Amygdala (tissue), 56 donors: ENCODE results near the gene LIN7A.
A peak's percentile ranks its signal among the peaks of the same experiment; 100 is the strongest.

ENCODE experiments used
- DNase-seq, 56 donors: peaks; one replicate each; lab custom pipeline; 2025; lab: John Stamatoyannopoulos, UW

Gene LIN7A, protein sequence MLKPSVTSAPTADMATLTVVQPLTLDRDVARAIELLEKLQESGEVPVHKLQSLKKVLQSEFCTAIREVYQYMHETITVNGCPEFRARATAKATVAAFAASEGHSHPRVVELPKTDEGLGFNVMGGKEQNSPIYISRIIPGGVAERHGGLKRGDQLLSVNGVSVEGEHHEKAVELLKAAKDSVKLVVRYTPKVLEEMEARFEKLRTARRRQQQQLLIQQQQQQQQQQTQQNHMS

DNA sequence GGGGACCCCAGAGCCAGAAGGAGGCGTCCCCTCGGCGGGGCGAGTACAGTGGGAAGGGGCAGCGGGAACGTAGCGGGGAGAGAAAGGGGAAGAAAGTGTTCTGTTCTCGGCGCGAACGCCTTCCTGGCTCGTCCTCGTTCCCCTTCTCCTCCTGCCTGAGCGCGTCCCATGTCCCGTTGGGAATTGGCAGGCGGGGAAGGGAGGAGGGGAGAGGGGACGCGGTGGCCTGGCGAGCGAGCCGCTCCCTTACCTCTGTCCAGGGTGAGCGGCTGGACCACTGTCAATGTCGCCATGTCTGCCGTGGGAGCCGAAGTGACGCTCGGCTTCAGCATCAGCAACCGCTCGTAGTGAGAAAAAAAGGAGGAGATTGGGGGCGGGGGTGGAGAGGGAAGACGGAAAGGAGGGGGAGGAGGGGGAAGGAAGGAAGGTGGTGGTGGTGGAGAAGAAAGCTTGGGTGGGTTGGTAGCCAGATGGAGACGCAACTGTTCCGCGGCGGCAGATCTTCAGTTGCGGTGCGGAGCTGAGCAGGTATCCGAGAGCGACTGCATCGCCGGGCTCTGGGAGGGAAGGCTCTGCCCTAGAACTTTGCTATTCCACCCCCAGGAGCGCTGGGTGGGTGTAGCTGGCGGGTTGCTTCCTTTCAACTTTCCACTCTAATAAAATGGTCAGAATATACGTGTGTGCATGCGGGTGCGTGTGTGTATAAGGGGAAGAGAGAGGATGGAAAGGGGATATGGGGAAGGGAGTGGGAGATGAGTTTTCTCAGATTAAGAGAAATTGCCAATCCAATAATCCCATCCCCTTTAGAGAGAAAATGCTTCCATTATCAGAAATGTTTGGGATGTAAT, at the start of gene LIN7A:
LIN7A (minus strand) TSS at position 544 of the 848 bp plus-strand sequence; CDS start at position 332, 212 bp downstream.
- DNase-seq: peak in 36 of 56 donors; percentile 7 to 66 (median 34)

DNA sequence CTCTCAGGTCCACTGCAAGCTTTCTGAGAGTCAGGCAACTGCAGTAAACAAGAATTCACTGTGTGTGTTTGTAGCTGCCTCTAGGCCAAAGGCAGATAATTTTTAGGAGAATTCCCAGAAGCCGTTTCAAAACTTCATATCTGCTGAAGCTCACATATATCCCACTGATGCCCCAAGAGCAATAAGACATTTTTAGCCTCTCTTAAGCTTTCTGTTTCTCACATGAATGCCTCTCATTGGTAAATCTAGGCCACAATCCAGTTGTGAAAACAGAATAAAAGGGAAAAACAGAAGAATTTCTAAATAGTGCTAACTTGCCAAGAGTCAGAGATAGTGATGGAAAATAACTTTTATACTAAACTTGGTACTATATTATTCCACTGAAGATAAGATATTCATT, 48.5 kb upstream of the LIN7A start:
- no peak for DNase-seq

- no peak for DNase-seq
These were observed 42.1 kb upstream of the LIN7A start for GRCh38 chr12:80979816-80980215.

DNA sequence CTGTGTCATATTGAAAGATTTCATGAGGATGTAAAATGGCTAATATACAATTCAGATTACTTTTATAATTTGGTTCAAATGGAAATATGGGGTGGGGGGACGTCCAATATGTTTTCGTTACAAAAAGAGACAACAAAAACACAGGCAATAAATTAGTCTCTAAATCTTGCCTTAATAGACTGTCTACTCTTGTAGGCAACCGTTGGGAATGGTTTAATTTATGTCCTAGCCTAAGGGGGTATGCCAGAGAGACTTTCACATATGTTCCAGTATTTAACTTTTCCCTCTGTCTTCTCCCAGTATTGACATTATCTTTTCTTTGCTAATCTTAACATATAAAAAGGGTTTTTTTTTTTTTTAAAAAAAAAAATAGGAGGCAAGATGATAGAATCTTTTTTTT, 41.5 kb upstream of the LIN7A start:
- DNase-seq: no peak

DNA sequence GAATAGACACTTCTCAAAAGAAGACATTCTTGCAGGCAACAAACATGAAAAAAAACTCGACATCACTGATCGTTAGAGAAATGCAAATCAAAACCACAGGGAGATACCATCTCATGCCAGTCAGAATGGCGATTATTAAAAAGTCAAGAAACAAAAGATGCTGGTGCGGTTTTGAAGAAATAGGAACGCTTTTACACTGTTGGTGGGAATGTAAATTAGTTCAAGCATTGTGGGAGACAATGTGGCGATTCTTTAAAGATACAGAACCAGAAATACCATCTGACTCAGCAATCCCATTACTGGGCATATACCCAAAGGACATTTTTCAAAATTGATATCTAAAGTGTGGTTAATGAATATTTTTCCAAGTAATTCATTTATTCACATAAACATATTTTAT, 39.6 kb upstream of the LIN7A start:
- DNase-seq: no peak

DNA sequence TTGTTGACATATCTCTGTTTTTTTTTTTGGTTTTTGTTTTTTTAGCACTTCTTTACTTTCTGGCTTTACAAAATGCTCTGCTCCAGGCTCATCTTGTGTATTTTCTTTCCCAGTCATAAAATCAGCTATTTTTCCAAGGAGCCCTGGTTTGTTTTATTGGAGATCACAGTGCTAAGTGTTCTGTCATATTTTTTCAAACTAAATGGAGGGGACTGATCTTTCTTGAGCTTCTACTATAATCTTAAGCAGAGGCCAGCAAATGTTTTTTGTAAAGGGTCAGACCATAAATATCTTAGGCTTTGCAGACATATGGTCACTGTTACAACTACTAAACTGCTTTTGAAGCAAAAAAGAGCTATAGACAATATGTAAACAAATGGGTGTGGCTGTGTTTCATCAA, 30.6 kb upstream of the LIN7A start:
- no peak for DNase-seq

GRCh38 chr12:80967565-80967964, 29.8 kb upstream of the LIN7A start:
- no peak for DNase-seq

DNA sequence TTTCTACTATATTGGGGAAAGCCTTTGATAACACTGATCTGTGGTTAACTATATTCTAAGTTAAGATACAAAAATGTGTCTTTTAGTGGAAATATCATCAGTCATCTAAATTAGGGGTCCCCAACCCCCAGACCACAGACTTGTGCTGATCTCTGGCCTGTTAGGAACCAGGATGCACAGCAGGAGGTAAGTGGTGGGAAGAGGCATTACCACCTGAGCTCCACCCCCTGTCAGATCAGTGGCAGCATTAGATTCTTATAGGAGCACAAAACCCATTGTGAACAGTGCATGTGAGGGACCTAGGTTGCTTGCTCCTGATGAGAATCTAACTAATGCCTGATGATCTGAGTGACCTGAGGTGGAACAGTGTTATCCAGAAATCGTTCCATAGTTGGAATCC, 28.3 kb upstream of the LIN7A start:
- DNase-seq: no peak

DNA sequence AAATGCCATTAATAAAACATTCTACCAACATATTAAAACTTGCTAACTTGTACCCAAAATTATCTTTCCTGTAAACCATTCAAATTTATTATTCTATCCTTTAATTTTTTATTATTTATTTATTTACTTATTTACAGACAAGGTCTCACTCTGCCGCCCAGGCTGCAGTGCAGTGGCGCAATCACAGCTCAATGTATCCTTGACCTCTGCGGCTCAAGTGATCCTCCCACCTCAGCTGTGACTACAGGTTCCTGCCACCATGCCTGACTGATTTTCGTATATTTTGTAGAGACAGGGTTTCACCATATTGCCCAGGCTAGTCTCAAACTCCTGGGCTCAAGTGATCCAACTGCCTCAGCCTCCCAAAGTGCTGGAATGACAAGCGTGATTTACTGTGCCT, 20.4 kb upstream of the LIN7A start:
- no peak for DNase-seq

DNA sequence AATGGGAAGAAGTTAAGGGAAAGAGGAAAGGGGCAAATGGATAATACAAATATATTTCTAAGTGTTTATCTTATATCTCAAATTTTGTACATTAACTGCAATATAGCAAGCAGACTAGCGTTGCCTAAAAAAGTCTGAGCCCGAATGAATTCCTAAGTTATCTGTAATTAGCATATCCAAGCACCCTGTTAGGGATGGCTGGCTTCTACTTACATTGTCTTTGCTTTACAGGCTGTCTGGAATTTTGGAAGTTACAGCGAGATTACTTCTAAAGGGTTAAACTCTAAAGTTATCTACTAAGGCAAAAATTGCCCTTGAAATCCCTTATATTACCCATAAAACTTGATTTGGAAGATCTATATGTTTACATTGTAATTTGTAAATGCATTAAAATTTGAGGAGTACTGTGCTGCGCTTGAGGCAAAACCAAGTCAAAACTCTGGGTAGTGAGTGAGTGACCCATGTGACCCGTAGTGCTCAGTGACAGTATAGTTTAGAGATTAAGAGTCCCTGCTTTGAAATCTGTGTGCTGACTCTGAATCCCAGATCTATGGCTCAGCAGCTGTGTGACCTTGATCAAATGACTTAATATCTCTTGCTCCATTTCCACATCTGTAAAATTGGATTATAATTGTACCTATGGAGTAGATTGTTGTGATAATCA, 17.3 kb upstream of the LIN7A start:
- no peak for DNase-seq

DNA sequence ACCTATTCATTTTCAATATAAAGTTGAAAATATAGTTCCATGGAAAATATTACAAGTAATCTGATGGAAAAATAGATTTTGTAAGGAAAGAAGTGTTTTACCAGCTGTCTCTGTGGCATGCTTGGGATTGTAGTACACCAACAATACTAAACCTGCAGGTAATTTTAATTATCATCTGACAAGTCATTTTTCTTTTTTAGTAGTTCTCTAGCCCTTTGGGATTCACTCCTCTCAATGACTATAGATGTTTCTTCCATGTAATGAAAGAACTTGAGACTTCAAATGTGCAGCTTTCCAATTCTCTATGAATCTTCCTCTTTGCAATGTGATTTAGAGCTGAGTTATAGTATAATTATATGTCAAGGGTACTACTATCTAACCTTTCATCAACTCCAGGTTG, 14.7 kb upstream of the LIN7A start:
- no peak for DNase-seq

GRCh38 chr12:80946591-80946990, 8.9 kb upstream of the LIN7A start:
- no peak for DNase-seq

DNA sequence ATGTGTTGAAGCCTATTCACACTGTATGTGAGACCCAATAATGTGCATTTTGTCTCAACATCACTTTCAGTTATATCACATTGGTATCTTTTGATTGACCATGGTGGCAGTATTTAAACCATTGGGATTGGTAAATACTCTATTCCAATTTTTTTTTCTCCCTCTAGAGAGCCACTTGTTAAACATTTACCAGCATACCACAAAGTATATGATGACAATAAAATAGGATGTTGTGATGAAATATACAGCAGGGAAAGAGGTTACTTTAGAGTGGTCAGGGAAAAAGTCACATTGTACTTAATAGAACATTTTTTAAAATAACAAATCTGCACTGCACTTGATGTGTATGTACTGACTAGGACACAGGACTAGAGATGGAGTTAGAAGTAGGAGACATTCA, 5.6 kb upstream of the LIN7A start:
- no peak for DNase-seq

DNA sequence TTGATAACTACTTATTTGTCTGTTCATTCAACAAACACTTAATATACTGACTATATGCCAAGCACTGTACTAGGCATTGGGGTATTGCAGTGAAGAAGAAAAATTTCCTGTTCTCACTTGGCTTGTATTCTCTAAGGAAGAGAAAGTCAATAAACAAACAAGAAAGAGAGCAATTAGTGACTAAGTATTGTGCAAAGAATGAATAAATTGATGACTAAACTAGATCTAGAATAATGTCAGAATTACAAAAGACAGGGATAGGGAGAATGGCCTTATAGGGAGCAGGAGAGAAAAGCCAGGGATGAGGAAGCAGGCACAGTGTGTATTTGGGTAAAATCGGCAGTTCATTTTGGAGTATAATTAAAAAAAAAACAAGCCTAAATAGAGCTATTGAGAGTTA, 4.2 kb upstream of the LIN7A start:
- DNase-seq: no peak

DNA sequence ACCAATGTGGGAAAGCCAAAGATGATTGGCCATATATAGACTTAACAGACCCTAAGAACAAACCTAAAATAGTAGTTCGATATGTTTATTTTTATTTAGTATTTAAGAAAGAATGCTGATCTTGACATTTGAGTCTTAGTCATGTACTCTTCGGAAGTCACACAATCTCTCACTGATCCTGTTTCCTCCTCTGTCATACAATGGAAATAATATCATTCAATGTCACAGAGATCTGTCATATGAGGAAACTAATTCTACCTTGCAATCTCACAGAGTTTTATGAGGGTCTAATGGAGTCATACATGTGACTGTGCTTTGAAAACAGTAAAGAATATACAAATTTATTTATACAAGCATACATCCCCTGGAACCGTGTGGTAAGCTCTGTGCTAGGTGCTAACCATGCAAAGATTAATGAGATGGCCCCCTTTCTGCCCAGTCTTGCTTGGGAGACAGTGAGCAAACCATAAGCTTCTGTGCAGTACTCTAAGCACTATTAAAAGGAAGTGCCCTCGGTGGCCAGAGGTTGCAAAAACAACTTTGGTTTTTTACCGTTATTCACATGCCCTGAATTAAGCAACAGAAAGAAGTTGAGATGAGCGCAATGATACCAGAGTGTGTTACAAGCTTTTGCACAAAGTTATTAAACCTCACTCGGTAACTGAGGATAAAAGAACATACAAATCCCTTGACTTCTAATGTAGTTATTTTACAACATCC, 1.7 kb upstream of the LIN7A start:
- no peak for DNase-seq

- no peak for DNase-seq
These were observed 663 bp upstream of the LIN7A start for GRCh38 chr12:80938397-80938796.

GRCh38 chr12:80936642-80937390, 918 bp downstream of the LIN7A start:
- DNase-seq: peak in 31 of 56 donors; percentile 5 to 65 (median 25)

GRCh38 chr12:80936353-80936641, 1.4 kb downstream of the LIN7A start:
- DNase-seq: peak in 9 of 56 donors; percentile 8 to 46 (median 30)

DNA sequence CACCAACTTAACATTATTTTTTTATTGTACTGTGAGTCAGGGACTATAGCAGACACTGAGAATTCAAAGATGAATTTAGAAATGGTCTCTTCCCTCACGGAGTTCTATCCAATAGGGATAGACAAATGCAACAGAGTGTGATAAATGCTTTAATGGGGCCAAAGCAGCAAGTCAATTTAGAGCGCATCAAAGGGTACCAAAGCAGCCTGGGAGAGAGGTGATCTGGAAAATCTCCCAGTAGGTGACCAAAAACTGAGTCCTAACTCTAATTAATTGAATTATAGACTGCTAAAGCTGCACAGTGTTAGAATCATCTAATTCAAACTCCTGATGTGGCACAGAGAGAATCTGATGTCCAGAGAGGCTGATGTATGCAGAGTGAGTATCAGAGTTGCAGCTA, 2.6 kb downstream of the LIN7A start:
- DNase-seq: no peak

DNA sequence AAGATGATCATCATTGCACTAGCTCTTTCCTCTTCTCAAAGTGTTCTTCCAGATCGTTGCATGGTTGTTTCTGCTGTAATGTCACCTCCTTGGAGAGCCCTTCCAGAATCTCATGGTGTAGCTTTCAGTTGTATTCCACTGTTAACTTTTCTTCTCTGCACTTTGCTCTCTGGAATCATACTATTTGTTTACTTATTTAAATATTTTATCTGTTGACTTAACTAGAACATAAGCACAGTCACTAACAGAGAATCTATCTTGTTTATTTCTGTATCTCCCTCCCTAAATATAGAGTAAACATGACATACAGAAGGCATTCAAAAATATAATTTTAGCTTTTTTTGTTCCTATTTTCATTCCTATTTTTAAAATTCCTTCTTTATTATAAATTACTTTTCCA, 11.8 kb downstream of the LIN7A start:
- DNase-seq: no peak
